ENCODE data around the gene ABI3BP.

- TF ChIP-seq EZH2phosphoT487 (IDR thresholded peaks at IDR 0.05; ENCODE audit: insufficient read depth, low read depth) (no peak), EZH2 (IDR thresholded peaks at IDR 0.05; ENCODE audit: insufficient read depth, poor library complexity, severe bottlenecking) (no peak)
These were observed 23.8 kb upstream of the ABI3BP start for GRCh38 chr3:101017017-101017416.

All from GM23248 (cell line).